HCT116 (cell line): ENCODE data around the gene ACP7. TPM values are rescaled to one million over a fixed set of nuclear protein-coding genes. Genes with fewer than 3 reads are reported as not detected.

Source experiments
- ATAC-seq: fragments of 200-7000 bp; cut with Tn5 transposase; 2 replicates; pipeline ENCODE4 v1.9.1; 2020; ENCODE audit warnings: mild to moderate bottlenecking, moderate library complexity
- BruUV-seq: library from RNA; stranded (reverse); fragments of 400-500 nt; replicated peaks from 2 replicates; lab custom pipeline; 2021; lab: Mats Ljungman, UMichigan
- CTCF ChIA-PET: fragments of 300-600 bp; sonication (Branson Sonifier 250); formaldehyde crosslinking; loops from one replicate; lab custom pipeline; 2021; ENCODE audit warnings: antibody characterized with exemption; lab: Charles Lee
- POLR2A ChIA-PET: fragments of 300-600, 350-600 bp; sonication (Branson Sonifier 250); formaldehyde crosslinking; loops from one replicate; lab custom pipeline; 2021; ENCODE audit warnings: antibody characterized with exemption; lab: Charles Lee
- RAD21 ChIA-PET, 2 experiments: fragments of 300-600 bp; sonication (Branson Sonifier 250); formaldehyde crosslinking; loops; one replicate each; lab custom pipeline; 2023; ENCODE audit warnings: low total read pairs in 2 of 2; ENCODE audit not compliant: uncharacterized antibody in 2 of 2, unreplicated experiment in 2 of 2, low non-redundant PET in 1 of 2; lab: Charles Lee
- DNase-seq: peaks from one replicate; pipeline ENCODE4 v3.0.0-alpha.2; 2010; ENCODE audit warnings: low read depth, low spot score
- H2AFZ ChIP-seq: fragments of 200-600 bp; shearing (Covaris generic), sonication (generic); 2 replicates; pipeline ENCODE4 v1.6.1; 2017; ENCODE audit warnings: low read depth, mixed run types, mixed read lengths, antibody characterized with exemption, low read length; ENCODE audit not compliant: poor library complexity, severe bottlenecking
- H3K27ac ChIP-seq: 2 replicates; pipeline ENCODE4 v1.5.1; 2012; ENCODE audit warnings: low read depth, low read length
- H3K27me3 ChIP-seq: fragments of 200-600 bp; sonication (generic); 2 replicates; pipeline ENCODE4 v1.6.1; 2016; ENCODE audit warnings: mixed run types, low read length, mixed read lengths; ENCODE audit not compliant: insufficient read depth
- H3K36me3 ChIP-seq, 2 experiments: fragments of 200-500 bp in 1 of 2; fragments of 200-600 bp in 1 of 2; sonication (Bioruptor generic) in 1 of 2; sonication (generic) in 1 of 2; 2 replicates each; pipeline versions ENCODE4 v1.5.1 to v1.6.1; 2014 to 2016; ENCODE audit warnings: low read length in 2 of 2, inconsistent platforms in 1 of 2, mixed read lengths in 1 of 2, mixed run types in 1 of 2; ENCODE audit not compliant: insufficient read depth in 2 of 2, control insufficient read depth in 1 of 2
- H3K4me1 ChIP-seq, 2 experiments: fragments of 200-600 bp in 1 of 2; sonication (generic) in 1 of 2; 2 replicates each; pipeline versions ENCODE4 v1.5.1 to v1.6.1; 2012 to 2017; ENCODE audit warnings: low read length in 2 of 2, inconsistent platforms in 1 of 2, mild to moderate bottlenecking in 1 of 2, mixed read lengths in 1 of 2, mixed run types in 1 of 2, moderate library complexity in 1 of 2; ENCODE audit not compliant: insufficient read depth in 2 of 2, control insufficient read depth in 1 of 2
- H3K4me2 ChIP-seq: fragments of 200-600 bp; sonication (generic); 2 replicates; pipeline ENCODE4 v1.6.1; 2017; ENCODE audit warnings: mixed run types, low read length, mixed read lengths
- H3K4me3 ChIP-seq, 2 experiments: fragments of 200-600 bp in 1 of 2; sonication (generic) in 1 of 2; replicated peaks in 1 of 2; 2 replicates each; pipeline ENCODE4 v1.5.1; 2011 to 2016; ENCODE audit warnings: low read length in 2 of 2, control low read depth in 1 of 2, low read depth in 1 of 2, mild to moderate bottlenecking in 1 of 2, mixed read lengths in 1 of 2, mixed run types in 1 of 2
- H3K79me2 ChIP-seq: fragments of 200-600 bp; sonication (generic); 2 replicates; pipeline ENCODE4 v1.6.1; 2017; ENCODE audit warnings: mild to moderate bottlenecking, mixed run types, low read length, moderate library complexity, mixed read lengths; ENCODE audit not compliant: insufficient read depth
- H3K9ac ChIP-seq: fragments of 200-600 bp; sonication (generic); 2 replicates; pipeline ENCODE4 v1.6.1; 2016; ENCODE audit warnings: low read length, mixed read lengths
- H3K9me2 ChIP-seq: fragments of 200-600 bp; sonication (generic), shearing (Covaris generic); 2 replicates; pipeline ENCODE4 v1.6.1; 2017; ENCODE audit warnings: mixed run types, mild to moderate bottlenecking, moderate library complexity; ENCODE audit not compliant: insufficient read depth
- H3K9me3 ChIP-seq, 2 experiments: fragments of 200-500 bp in 1 of 2; fragments of 200-600 bp in 1 of 2; sonication (Bioruptor generic) in 1 of 2; sonication (generic) in 1 of 2; 2 replicates each; pipeline ENCODE4 v1.6.1; 2014 to 2017; ENCODE audit warnings: low read length in 2 of 2, mixed read lengths in 2 of 2, inconsistent platforms in 1 of 2, low read depth in 1 of 2, mild to moderate bottlenecking in 1 of 2, mixed run types in 1 of 2, moderate library complexity in 1 of 2; ENCODE audit not compliant: control insufficient read depth in 1 of 2, insufficient read depth in 1 of 2
- H4K20me1 ChIP-seq: fragments of 200-600 bp; sonication (generic), shearing (Covaris generic); 2 replicates; pipeline ENCODE4 v1.6.1; 2017; ENCODE audit warnings: mixed run types, mild to moderate bottlenecking, moderate library complexity; ENCODE audit not compliant: insufficient read depth
- ATF3 ChIP-seq: IDR thresholded peaks from 2 replicates; pipeline ENCODE4 v1.6.1; 2012
- CBX3 ChIP-seq: IDR thresholded peaks from 2 replicates; pipeline ENCODE4 v1.6.1; 2012; ENCODE audit warnings: low read depth
- CEBPB ChIP-seq: IDR thresholded peaks from 2 replicates; pipeline ENCODE4 v1.6.1; 2012; ENCODE audit warnings: low read depth
- EGR1 ChIP-seq: IDR thresholded peaks from 2 replicates; pipeline ENCODE4 v1.6.1; 2012; ENCODE audit warnings: low read depth
- EZH2phosphoT487 ChIP-seq: fragments of 200-600 bp; IDR thresholded peaks from 2 replicates; pipeline ENCODE4 v1.6.1; 2018; ENCODE audit warnings: antibody characterized with exemption, borderline replicate concordance
- MAX ChIP-seq: IDR thresholded peaks from 2 replicates; pipeline ENCODE4 v1.6.1; 2012
- POLR2A ChIP-seq: IDR thresholded peaks from 2 replicates; pipeline ENCODE4 v1.7.0; 2011; ENCODE audit warnings: borderline replicate concordance; ENCODE audit not compliant: insufficient read depth, insufficient read length; ENCODE audit errors: extremely low read depth
- POLR2AphosphoS5 ChIP-seq: IDR thresholded peaks from 2 replicates; pipeline ENCODE4 v1.6.1; 2011; ENCODE audit warnings: mild to moderate bottlenecking, low read depth, low read length, moderate library complexity
- RAD21 ChIP-seq: IDR thresholded peaks from 2 replicates; pipeline ENCODE4 v1.6.1; 2012; ENCODE audit warnings: low read depth, mild to moderate bottlenecking
- REST ChIP-seq: IDR thresholded peaks from 2 replicates; pipeline ENCODE4 v1.6.1; 2012; ENCODE audit warnings: low read depth
- SIN3A ChIP-seq: IDR thresholded peaks from 2 replicates; pipeline ENCODE4 v1.6.1; 2012; ENCODE audit warnings: low read depth
- SP1 ChIP-seq: IDR thresholded peaks from 2 replicates; pipeline ENCODE4 v1.6.1; 2012; ENCODE audit warnings: low read depth
- SRF ChIP-seq: IDR thresholded peaks from 2 replicates; pipeline ENCODE4 v1.6.1; 2012; ENCODE audit warnings: low read depth
- TCF7L2 ChIP-seq: IDR thresholded peaks from 2 replicates; pipeline ENCODE4 v1.7.0; 2011; ENCODE audit warnings: borderline replicate concordance, inconsistent platforms; ENCODE audit not compliant: insufficient read depth, insufficient read length; ENCODE audit errors: extremely low read depth
- YY1 ChIP-seq: IDR thresholded peaks from 2 replicates; pipeline ENCODE4 v1.6.1; 2011; ENCODE audit warnings: low read length, low read depth, moderate library complexity, mild to moderate bottlenecking; ENCODE audit not compliant: insufficient replicate concordance; ENCODE audit errors: extremely low read depth
- ZNF274 ChIP-seq: fragments of 200-500 bp; sonication (Bioruptor generic); IDR thresholded peaks from 2 replicates; pipeline ENCODE4 v1.6.1; 2014; ENCODE audit warnings: mild to moderate bottlenecking, low read depth, low read length, inconsistent platforms
- intact Hi-C: fragments of 100-400 bp; cut with micrococcal nuclease; formaldehyde crosslinking; loops from 2 replicates; pipeline ENCODE4 v1.10.0; 2022
- total RNA-seq: library from RNA; stranded (reverse); gene quantifications from one replicate; pipeline ENCODE4 v1.2.1, GENCODE V29; 2021; ENCODE audit not compliant: unreplicated experiment
- TF ChIP-seq, protein P1 (sequence below), 3 experiments: fragments of 200-600 bp in 1 of 3; sonication (generic) in 1 of 3; IDR thresholded peaks in 2 of 3; conservative IDR thresholded peaks in 1 of 3; 2 replicates each; pipeline ENCODE4 v1.5.1; 2012 to 2017; ENCODE audit warnings: low read depth in 2 of 3, low read length in 2 of 3, antibody characterized with exemption in 1 of 3, borderline replicate concordance in 1 of 3, control low read depth in 1 of 3, mild to moderate bottlenecking in 1 of 3, mixed read lengths in 1 of 3, mixed run types in 1 of 3, moderate library complexity in 1 of 3; ENCODE audit not compliant: insufficient read depth in 1 of 3
- TF ChIP-seq, protein P2 (sequence below): IDR thresholded peaks from 2 replicates; pipeline ENCODE4 v1.6.1; 2011; ENCODE audit warnings: mild to moderate bottlenecking, low read length, moderate library complexity; ENCODE audit not compliant: insufficient replicate concordance; ENCODE audit errors: extremely low read depth

The ACP7 gene
- total RNA-seq, 1 experiment from 2014 or later = 4.7 TPM

DNA sequence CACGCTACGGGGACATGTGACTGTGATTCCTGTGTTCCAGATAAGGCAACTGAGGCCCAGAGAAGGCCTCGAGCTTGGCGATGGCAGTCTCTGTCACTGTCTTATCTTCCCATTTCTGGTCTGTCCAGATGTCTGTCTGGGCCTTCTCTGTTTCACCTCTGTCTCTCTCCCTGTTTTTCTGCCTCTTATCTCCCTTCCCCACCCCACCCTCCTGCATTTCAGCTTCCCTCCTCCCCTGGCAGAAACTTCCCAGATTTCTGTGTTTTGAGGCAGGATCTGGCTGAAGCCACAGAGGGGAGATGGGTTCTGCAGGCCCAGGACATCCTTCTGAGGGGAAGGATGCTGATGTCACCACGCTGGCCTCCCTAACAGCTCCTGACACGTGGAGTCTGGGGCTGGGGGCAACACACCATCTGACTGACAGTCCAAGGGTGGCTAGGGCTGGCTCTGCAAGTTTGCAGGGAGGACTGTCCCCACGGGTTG, 55.8 kb downstream of the ACP7 start:
- no peak for DNase-seq
- H3K4me3 ChIP-seq = no peak overlapping the region
- no peak overlapping the region for H3K9ac ChIP-seq
- no peaks in the 10 kb centered on the region for H3K9me2 ChIP-seq
- H3K4me1 ChIP-seq = peaks cover 11 to 18% of the 10 kb centered on the region in 2 experiments
- H3K27ac ChIP-seq = no peak overlapping the region
- H4K20me1 ChIP-seq = no peaks in the 10 kb centered on the region
- intact Hi-C loops = no loop called here
- ChIA-PET RAD21 (no interaction called here), CTCF (no interaction called here), POLR2A (no interaction called here)
- TF ChIP-seq CEBPB = no peak
- TF ChIP-seq REST = no peak
- no peak for TF ChIP-seq SP1
- TF ChIP-seq MAX = no peak
- no peak for TF ChIP-seq TCF7L2
- TF ChIP-seq, protein P1, sequence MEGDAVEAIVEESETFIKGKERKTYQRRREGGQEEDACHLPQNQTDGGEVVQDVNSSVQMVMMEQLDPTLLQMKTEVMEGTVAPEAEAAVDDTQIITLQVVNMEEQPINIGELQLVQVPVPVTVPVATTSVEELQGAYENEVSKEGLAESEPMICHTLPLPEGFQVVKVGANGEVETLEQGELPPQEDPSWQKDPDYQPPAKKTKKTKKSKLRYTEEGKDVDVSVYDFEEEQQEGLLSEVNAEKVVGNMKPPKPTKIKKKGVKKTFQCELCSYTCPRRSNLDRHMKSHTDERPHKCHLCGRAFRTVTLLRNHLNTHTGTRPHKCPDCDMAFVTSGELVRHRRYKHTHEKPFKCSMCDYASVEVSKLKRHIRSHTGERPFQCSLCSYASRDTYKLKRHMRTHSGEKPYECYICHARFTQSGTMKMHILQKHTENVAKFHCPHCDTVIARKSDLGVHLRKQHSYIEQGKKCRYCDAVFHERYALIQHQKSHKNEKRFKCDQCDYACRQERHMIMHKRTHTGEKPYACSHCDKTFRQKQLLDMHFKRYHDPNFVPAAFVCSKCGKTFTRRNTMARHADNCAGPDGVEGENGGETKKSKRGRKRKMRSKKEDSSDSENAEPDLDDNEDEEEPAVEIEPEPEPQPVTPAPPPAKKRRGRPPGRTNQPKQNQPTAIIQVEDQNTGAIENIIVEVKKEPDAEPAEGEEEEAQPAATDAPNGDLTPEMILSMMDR (IDR thresholded peaks at IDR 0.05 in 2 of 3, conservative IDR thresholded peaks at IDR 0.05 in 1 of 3; ENCODE audit: borderline replicate concordance in 1 of 3, insufficient read depth in 1 of 3, low read depth in 2 of 3, low read length in 2 of 3) = no peak
- no peak for TF ChIP-seq CBX3
- no peak for TF ChIP-seq YY1
- TF ChIP-seq ATF3 = no peak
- no peak for TF ChIP-seq SRF
- TF ChIP-seq POLR2A = no peak
- TF ChIP-seq, protein P2, sequence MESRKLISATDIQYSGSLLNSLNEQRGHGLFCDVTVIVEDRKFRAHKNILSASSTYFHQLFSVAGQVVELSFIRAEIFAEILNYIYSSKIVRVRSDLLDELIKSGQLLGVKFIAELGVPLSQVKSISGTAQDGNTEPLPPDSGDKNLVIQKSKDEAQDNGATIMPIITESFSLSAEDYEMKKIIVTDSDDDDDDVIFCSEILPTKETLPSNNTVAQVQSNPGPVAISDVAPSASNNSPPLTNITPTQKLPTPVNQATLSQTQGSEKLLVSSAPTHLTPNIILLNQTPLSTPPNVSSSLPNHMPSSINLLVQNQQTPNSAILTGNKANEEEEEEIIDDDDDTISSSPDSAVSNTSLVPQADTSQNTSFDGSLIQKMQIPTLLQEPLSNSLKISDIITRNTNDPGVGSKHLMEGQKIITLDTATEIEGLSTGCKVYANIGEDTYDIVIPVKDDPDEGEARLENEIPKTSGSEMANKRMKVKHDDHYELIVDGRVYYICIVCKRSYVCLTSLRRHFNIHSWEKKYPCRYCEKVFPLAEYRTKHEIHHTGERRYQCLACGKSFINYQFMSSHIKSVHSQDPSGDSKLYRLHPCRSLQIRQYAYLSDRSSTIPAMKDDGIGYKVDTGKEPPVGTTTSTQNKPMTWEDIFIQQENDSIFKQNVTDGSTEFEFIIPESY = no peak
- TF ChIP-seq SIN3A = no peak
- TF ChIP-seq EGR1 = no peak
- TF ChIP-seq RAD21 = no peak
- TF ChIP-seq EZH2phosphoT487 = no peak
- TF ChIP-seq ZNF274 = no peak
- no peak for TF ChIP-seq POLR2AphosphoS5
- no peak overlapping the region for H3K4me2 ChIP-seq
- H2AFZ ChIP-seq = no peak overlapping the region
- no peaks in the 10 kb centered on the region for H3K9me3 ChIP-seq
- H3K36me3 ChIP-seq = no peaks in the 10 kb centered on the region
- H3K27me3 ChIP-seq = no peaks in the 10 kb centered on the region
- peaks cover 96% of the 10 kb centered on the region for H3K79me2 ChIP-seq
- no TSS peak for BruUV-seq
- no peak for ATAC-seq
